HG03565 (cell line): ENCODE measurements around the gene SPNS2.

Experiments used
- ATAC-seq: cut with Tn5 transposase; IDR thresholded peaks from one replicate; pipeline ENCODE4 v1.9.1; 2021; ENCODE audit warnings: mild to moderate bottlenecking, moderate library complexity; ENCODE audit not compliant: unreplicated experiment

SPNS2 gene

DNA sequence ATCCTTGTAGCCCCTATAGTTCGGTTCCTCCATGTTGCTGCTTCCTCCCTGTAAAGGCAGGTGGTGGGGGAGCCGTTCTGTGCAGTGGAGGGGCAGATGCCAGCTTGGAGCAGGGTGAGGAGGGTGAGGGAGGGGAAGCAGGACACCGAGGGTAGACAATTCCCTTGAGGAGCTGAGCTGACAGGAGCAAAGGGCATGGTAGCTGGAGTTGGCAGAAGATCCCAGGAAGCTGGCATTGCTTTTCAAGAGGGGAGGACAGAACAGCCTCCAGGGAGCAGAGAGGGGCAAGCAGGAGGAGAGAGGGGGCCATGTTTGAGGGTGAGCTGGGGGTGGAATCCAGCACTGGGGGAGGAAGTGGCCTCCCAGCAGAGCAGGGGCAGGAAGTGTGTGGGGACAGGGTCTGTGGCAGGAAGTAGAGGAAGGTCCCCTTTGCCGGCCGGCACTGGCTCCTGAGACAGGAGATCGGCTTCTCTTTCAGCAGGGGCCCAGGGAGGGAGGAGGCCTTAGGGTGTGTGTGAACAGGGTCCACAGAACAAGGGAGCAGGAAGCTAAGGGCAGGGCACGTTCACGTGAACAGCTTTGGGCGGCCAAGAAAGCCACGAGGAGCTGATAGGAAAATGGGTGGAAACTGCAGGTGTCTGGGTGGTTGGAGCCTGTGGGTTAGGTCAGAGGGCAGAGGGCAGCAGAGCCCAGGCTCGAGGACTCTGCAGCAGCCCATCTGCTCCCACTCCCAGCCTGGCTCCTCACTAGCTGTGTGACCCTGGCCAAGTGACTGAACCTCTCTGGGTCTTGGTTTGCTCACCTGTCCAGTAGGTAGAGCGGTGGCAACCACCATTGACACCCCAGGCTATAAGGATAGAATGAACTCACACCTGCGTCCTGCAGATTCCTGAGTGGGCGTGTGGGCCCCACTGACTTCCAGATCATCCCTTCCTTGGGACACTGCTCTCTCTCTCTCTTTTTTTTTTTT lies 17.5 kb upstream of the SPNS2 start:
- ATAC-seq = no peak

DNA sequence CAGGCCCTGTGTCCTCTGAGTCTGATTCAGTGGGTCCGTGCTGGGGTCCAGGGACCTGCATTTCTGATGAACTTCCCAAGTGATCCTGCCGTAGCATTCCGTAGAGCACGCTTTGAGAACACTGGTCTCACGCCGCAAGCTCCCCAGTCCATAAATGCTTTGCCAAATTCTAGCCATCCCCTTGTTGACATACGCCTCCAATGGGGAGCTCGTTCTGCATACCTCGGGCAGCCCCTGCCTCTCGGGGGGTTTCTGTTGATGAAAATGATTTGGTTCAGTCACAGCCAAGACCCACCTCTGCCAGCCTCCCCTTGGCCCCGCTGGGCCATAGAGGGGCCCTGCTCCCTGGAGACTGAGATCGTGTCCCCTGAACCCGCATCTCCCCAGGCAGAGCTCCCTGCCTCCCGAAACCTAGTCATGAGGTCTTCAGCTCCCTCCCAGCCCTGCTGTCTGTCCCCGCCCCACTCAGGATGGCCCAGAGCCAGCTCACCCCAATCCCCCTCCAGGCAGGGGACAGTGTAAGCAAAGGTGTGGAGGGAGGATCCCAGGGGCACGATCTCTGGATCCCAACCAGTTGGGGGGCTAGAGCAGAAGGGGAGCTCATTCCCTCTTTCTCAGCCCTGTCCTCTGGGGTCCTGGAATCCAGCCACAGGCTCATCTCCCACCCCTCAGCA lies 16.2 kb upstream of the SPNS2 start:
- ATAC-seq = no peak

DNA sequence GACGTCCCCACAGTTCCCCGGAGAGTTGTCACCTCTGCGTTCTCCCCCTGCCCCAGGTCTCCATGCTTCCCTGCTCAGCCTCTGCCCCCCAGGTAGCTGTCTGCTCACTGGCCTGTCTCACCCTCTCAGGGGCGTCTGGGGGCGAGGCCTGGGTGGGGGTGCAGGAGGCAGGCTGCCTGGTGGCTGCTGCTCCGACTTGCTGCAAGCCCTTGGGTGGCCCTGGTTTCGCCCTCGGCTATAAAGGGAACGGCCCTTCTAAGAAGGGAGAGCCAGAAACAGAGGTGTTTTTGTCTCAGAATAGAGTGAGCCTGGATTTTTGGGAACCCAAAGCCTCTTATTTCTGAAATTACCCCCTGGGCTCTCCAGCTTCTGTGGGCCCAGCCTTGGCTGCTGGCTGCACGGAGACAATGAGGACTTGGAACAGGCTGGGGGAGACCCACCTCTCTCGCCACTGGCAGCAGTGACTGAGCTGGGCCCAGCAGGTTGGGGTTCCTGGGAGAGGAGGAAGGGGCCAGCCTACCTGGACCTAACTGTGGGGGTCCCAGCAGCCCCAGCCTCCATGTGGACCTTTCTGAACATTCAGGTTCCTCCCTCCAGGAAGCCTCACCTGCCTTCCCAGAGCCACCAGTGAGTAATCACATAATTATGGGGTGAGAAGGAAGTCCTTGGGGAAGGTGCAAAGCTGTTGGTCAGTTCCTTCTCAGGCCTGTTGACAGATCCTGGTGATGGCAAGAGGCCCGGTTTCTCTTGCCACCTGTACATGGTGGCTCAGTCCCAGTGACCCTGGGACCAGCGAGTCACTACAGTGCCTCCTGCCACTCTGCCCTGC lies 15.5 kb upstream of the SPNS2 start:
- ATAC-seq = no peak

DNA sequence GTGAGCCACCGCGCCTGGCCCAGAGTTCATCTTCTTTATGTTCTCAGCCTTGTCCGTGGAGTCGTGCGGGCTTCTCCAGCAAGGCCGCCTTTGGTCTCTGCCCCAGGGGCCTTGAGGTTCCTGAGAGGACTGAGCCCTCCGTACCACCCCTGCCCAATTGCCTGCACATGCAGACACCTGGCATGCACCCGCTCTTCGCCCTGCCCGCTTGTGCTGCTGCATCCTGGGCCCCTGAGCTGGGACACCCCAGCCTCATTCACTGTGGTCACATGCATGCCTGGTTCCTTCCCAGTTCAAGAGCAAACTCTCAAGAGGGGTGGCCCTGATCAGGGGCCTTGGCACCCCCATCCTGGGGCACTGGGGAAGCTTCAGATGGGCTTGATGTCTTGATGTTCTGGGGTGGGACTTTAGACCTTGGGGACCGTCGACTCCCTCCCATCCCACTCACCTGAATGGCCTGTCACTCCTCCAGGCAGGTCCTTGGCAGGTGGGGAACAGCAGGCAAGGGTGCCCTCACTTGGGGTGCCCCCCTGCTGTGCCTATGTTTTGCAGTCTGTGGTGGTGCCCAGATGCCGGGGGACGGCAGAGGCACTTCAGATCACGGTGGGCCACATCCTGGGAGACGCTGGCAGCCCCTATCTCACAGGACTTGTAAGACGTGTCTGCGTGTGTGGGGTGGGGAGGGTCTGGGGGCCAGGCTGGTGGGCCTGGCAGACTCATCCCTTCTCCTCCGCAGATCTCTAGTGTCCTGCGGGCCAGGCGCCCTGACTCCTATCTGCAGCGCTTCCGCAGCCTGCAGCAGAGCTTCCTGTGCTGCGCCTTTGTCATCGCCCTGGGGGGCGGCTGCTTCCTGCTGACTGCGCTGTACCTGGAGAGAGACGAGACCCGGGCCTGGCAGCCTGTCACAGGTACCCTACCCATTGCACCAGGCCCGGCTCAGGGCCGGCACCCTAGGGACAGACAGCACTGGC lies 12.7 kb upstream of the SPNS2 start:
- no peak for ATAC-seq

DNA sequence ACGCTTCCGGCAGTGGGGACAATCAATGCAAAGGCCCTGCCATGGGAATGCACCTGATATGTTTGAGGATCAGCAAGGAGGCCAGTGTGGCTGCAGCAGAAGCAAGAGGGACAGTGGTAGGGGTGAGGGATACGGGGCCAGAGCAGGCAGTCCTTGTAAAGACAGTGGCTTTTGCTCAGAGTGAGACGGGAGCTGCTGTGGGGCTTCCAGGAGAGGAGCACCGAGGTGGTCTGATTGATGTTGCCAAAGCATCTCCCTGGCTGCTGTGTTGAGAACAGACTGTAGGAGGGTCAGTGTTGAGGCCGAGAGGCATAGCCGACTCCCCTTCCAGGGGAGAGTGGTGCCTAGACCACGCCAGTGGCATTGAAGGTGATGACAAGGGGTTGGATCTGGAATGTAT lies 11.4 kb upstream of the SPNS2 start:
- no peak for ATAC-seq

DNA sequence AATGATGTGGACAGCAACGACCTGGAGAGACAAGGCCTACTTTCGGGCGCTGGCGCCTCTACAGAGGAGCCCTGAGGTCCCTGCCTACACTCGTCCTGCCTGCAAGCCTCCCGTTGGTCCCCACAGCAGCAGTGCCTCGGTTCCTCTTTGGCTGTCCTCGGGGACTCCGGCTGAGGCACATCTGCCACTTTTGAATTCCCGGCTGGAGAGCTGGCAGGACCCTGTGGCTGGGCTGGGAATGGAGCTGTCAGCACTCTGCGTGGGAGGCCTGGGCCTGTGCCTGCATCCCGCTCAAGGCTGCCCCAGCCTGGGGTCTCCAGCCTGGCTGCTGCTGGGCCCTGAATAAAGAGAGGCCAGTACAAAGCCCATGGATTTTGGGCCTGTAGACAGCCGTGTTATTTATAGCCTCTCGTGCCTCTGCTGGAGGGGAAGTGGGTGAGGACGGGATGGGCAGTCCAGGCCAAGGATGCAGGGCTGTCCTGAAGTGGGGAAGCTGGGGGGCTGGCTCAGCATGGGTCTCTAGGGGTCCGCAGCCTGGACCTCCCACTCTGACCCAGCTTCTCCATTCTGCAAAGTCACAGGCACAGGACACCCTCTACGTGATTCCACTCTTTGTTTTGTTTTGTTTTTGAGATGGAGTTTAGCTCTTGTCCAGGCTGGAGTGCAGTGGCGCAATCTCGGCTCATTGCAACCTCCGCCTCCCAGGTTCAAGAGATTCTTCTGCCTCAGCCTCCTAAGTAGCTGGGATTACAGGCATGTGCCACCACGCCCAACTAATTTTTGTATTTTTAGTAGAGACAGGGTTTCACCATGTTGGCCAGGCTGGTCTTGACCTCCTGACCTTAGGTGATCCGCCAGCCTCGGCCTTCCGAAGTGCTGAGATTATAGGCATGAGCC lies 10.6 kb upstream of the SPNS2 start:
- no peak for ATAC-seq

DNA sequence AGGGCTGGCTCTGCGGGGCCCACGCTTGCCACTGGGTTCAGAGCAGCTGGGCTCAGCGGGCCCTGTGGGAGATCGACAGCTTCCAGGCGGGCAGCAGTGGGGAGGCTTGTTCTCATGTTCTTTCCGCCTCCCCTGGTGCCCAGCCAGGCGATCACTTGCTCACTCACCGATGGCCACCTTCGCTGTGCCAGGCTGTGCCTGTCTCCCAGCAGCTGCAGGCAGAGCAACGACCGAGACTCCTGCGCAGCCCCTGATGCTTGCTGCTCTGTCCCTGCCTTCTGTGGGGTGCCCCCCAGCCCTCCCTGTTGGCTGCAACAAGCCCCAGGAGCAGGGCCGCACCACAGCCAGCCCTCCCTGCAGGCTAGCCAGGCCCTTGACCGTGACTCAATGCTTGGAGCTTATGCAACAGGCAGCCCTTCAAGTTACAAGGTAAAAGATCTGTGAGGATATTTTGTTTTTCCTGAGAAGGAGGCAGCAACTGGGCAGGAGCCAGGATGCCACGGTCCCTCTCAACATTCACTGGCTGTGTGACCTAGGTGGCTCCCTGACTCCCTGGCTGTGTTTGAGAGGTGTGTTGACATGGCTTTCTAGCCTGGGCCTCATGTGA lies 9.6 kb upstream of the SPNS2 start:
- no peak for ATAC-seq

DNA sequence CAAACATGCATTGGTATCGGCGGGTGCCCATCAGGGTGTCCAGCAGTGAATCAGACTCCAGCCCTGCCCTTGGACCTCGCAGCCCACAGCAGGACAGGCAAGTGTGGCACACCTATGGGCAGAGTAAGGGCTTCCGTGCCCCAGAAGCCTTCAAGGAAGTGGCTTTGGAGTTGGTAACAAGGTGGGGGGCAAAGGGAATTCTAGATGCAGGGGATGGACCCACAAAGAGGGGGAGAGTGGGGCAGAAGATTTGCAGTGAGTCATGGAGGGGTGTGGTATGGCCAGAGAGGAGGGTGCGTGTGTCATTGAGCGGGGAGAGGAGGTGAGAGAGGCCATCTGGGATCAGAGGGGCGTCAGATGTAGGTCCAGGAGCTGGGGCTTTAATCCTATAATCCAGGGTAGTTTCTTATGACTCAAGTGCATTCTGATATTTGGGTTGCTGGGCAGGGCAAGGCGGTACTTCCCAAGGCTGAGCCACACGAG lies 8.5 kb upstream of the SPNS2 start:
- no peak for ATAC-seq

DNA sequence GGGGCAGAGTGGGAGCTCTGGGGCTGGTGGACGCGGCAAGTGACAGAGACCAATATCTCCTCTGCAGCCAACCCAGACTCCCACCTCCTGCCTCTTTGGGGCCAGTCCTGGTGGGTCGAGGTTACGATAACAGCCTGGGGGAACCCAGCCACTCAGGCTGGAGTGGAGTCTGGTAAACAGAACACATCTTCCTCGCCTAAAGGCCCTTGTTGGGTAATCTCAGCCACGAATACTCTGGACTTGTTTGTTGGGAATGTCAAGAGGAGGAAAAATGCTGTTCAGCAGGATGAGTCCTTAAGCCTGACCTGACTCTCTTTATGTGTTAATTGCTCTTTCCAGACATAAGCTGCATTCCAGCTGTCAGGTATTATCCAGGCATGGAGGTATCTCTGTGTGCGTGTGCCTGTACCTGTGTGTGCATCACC lies 8.0 kb upstream of the SPNS2 start:
- ATAC-seq = no peak

DNA sequence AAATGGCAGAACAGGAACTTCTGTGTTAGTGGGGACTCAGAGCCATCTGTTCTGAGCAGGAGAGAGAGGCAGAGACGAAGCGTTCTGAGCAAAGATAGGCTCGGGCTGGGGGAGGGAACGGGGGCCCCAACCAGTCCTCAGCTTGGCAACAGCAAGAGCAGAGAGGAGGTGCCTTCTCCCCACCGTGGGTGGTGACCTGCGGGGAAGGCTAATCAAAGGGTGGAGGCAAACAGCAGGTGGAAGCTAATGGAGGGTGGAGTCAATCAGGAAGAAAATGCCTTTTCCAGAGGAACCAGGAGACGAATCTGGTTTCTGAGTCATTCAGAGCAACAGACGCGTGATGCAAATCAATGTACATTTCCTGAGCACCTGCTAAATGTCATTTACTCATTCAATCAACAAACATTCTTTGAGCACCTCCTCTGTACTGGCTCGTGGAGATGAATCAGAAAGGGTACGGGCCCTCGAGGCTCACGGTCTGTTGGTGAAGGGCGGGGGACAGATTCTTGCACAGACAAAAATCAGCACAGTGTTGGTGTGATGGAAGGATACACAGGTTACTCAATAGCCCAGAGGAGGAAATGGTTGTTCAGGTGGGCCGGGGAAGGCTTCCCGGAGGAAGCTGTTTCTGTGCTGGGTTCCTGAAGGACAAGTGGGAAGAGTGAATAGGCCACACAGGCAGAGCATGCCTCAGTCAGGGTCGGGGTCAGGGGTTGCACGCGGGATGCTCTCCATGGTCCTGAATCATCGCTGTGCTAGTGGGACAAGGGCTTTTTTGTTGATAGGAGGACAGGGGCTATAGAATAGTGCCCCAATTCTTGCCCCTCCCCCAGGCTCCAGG lies 5.7 kb upstream of the SPNS2 start:
- ATAC-seq = no peak

DNA sequence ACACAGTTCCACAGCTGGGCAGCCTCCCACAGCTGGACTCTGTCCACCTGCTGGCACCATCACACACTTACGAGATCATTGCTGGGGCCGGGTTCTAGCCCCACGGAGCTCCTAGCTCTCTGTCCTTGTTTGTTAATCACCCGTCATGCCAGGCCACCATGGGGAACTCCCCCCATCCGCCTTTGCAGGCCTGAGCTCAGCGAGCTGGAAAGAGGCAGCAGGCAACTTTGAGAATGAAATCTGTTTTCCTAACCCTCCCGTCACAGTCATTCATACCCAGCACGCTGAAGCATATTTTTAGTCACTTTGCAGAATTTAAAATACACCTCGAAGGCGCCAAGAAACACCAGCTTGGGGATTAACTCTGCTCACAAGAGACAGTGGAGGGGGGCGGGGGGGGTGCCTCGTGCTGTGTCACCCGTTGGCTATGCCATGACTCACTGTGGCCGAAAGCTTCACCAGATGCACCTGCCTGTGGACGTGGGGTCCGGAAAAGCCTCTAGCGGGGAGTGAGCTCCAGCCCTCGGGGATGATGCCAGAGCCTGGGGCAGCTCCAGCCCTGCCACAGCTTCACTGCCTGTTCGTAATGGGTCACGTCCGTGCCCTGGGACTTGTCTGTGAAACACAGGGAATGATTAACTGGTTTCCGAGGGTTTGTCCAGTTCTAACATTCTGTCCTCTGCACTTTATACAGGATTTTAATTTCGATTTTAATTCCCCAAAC lies 1.4 kb upstream of the SPNS2 start:
- ATAC-seq = no peak

DNA sequence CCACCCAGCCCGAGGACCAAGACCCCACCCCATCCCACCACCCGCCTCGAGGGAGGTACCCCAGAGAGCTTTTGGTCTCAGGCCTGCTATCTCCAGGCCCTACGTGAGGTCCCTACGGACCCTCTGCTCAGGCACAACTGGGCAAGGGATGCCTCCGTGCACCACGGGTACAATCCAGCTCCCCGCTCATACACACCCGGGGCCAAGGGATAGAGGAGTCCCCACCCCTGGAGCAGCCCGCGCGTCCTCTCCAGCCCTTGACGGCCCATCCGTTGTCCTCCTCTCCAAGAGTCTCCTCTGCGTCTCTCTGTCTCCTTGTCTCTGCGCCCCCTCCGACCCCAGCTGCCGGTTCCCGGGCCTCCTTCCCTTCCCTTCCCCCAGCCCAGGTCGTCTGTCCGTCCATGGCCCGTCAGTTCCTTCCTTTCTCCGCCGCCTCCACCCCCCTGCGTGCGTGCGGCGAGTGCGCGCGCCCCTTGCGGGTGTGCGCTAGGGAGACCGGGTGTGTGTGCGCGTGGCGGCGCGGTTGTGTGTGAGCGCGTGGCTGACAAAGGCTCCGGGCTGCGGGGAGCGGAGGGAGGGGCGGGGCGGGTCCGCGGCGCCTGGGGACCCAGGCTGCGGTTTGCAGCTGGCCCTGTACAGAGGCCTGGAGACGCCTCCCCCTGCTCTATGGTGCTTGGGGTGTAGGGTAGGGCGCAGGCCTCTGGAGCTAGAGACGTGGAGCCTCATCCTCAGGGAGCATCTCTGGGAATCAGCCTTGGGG lies 930 bp downstream of the SPNS2 start:
- no peak for ATAC-seq

DNA sequence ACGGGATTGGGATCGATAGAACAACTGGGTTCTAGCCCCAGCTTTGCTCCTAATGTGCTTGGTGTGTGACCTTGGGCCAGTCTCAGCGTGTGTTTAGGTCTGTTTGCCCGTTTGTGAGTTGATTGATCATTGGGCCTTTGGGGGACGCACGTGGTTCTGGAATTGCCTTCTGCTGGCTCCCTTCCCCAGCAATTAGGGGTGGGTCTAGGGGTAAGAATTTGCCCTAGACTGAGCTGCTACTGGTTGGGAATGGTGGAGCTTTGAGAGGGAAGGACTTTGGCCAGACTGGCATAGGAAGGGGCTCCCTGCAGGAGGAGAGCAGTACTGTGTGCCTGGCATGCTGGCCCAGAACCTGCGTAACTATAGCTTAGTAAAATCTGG lies 1.5 kb downstream of the SPNS2 start:
- no peak for ATAC-seq

DNA sequence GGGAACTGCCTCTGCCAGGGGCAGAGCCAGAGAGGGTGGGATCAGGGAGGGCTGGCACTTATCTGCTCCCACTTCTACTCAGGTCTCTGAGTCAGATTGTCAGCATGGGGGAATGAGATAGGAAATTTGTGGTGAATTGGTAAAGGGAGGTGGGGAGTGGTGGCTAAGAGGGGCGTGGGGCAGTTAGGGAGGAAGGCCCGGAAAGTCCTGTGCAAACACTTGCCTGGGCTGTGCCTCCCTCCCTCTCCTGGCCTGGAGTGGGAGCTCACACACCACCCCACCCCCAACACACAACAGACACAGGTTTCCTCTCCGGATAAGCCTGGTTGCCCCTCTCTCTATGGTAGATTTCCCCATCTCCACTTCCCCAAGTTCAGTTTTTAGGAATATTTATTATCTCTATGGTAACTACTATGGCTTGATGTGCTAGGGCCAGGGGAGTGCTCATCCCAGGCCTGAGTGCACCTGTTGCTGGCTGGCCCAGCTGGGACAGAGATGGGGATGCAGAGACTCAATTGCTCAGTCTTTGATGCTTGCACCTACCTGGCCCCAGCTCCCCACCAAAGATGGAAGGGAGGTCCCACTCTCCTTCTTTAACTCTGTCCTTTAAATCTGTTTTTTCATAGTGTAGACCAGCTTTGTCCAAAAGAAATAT lies 2.7 kb downstream of the SPNS2 start:
- no peak for ATAC-seq

DNA sequence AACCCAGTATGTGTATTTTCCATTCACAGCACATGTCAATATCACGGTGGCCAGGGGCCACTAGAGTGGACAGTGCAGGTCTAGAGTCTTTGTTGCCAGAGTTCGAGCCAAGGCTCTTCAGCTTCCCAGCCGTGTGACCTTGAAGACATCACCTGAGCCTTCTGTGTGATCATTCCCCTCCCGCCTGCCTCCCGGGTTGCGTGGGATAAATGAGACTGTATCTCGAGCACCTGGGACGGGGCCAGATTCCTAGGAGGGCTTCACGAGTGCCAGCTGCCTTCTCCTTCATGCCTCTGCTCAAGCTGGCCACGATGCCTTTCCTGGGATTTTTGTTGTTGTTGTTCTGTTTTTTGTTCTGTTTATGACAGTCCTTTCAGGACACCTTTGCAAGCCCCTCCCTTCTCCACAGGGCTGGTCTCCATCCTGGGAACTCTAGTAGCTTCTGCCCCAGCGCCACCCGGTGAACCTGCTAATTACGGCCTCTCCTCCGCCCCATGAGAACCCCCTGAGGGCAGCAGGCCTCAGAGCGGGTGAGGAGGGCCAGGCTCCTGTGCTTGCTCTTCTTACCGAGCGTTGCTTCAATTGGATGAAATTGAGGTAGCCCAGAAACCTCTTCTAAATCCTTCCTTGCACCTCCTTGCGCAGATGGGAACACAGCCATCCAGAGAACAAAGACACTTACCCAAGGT lies 3.9 kb downstream of the SPNS2 start:
- no peak for ATAC-seq
